22Rv1 (cell line): ENCODE data around the gene SFMBT1.

ENCODE experiments used
- ZFX ChIP-seq: fragments of 450-650 bp; IDR thresholded peaks from 2 replicates; pipeline ENCODE4 v1.6.1; 2017; ENCODE audit warnings: antibody characterized with exemption, borderline replicate concordance
- TF ChIP-seq, protein P1 (sequence below): fragments of 450-650 bp; IDR thresholded peaks from 2 replicates; pipeline ENCODE4 v1.5.1; 2017; ENCODE audit warnings: mild to moderate bottlenecking

DNA sequence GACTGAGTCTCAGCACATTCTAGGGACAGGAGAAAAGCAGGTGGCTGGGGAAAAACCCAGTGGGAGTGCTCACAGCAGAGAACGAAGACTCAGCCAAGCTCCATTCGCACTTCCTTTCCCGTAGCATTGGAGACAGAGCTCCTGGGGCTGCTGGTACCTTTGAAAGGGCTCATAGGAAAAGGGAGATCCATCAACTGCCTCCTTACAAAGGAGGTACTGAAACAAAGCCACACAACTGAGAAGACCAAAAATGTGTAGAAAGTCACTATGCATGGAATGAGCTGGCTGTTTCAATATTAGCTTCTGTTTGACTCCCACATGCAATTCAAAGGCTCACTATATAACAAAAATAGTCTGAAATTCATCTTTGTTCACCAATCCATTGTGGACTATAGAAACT is 165.4 kb downstream of the SFMBT1 start:
- TF ChIP-seq, protein P1, sequence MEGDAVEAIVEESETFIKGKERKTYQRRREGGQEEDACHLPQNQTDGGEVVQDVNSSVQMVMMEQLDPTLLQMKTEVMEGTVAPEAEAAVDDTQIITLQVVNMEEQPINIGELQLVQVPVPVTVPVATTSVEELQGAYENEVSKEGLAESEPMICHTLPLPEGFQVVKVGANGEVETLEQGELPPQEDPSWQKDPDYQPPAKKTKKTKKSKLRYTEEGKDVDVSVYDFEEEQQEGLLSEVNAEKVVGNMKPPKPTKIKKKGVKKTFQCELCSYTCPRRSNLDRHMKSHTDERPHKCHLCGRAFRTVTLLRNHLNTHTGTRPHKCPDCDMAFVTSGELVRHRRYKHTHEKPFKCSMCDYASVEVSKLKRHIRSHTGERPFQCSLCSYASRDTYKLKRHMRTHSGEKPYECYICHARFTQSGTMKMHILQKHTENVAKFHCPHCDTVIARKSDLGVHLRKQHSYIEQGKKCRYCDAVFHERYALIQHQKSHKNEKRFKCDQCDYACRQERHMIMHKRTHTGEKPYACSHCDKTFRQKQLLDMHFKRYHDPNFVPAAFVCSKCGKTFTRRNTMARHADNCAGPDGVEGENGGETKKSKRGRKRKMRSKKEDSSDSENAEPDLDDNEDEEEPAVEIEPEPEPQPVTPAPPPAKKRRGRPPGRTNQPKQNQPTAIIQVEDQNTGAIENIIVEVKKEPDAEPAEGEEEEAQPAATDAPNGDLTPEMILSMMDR, result no peak
- no peak for TF ChIP-seq ZFX
